H1 (cell line): ENCODE data around the gene GALNT15. TPM values are rescaled to one million over a fixed set of nuclear protein-coding genes. Genes with fewer than 3 reads are reported as not detected.

Source experiments
- CTCF ChIA-PET: fragments of 300-600 bp; sonication (Branson Sonifier 250); formaldehyde crosslinking; loops from one replicate; lab custom pipeline; 2021; ENCODE audit not compliant: partially characterized antibody; lab: Charles Lee
- POLR2A ChIA-PET: fragments of 300-600 bp; sonication (Branson Sonifier 250); formaldehyde crosslinking; loops from one replicate; lab custom pipeline; 2021; ENCODE audit warnings: inconsistent platforms; ENCODE audit not compliant: partially characterized antibody; lab: Charles Lee
- DNase-seq, 2 experiments: peaks; one replicate each; pipeline versions ENCODE4 v3.0.0 to v3.0.0-alpha.2; 2010 to 2022; ENCODE audit warnings: low spot score in 2 of 2, low read depth in 1 of 2, mixed read lengths in 1 of 2
- FAIRE-seq: peaks from 2 replicates; lab custom pipeline; 2011; peaks lifted over from hg19 to GRCh38; lab: Jason Lieb, UNC
- H2AFZ ChIP-seq: 2 replicates; pipeline ENCODE4 v1.8.1; 2012; ENCODE audit warnings: low read length, inconsistent platforms
- H2AK5ac ChIP-seq: 2 replicates; pipeline ENCODE4 v1.6.1; 2013; ENCODE audit warnings: low read depth, low read length
- H2BK120ac ChIP-seq: replicated peaks from 2 replicates; pipeline ENCODE3; 2013; ENCODE audit warnings: low read depth, low read length, inconsistent platforms
- H2BK12ac ChIP-seq: 2 replicates; pipeline ENCODE4 v1.6.1; 2013; ENCODE audit warnings: low read depth, low read length
- H2BK15ac ChIP-seq: 2 replicates; pipeline ENCODE4 v1.6.1; 2013; ENCODE audit warnings: low read length
- H2BK20ac ChIP-seq: 2 replicates; pipeline ENCODE4 v1.6.1; 2013; ENCODE audit warnings: low read length
- H2BK5ac ChIP-seq: 2 replicates; pipeline ENCODE4 v1.6.1; 2013; ENCODE audit warnings: low read depth, low read length
- H3K14ac ChIP-seq: 2 replicates; pipeline ENCODE4 v1.6.1; 2013; ENCODE audit warnings: inconsistent platforms; ENCODE audit not compliant: insufficient read length
- H3K18ac ChIP-seq: 2 replicates; pipeline ENCODE4 v1.6.1; 2013; ENCODE audit warnings: low read length; ENCODE audit errors: extremely low read depth
- H3K23ac ChIP-seq: 2 replicates; pipeline ENCODE4 v1.6.1; 2013; ENCODE audit warnings: inconsistent platforms; ENCODE audit not compliant: insufficient read length
- H3K23me2 ChIP-seq: 2 replicates; pipeline ENCODE4 v1.6.1; 2013; ENCODE audit warnings: low read depth, low read length
- H3K27ac ChIP-seq: 2 replicates; pipeline ENCODE4 v1.6.1; 2011; ENCODE audit warnings: low read depth, low read length, inconsistent platforms
- H3K27me3 ChIP-seq, 4 experiments: replicated peaks in 1 of 4; 1 replicate in 1 of 4; 2 replicates in 3 of 4; pipeline versions ENCODE4 v1.6.1 to v1.8.1; 2011 to 2013; ENCODE audit warnings: low read length in 3 of 4, mild to moderate bottlenecking in 3 of 4, inconsistent platforms in 2 of 4, mixed read lengths in 2 of 4, moderate library complexity in 1 of 4; ENCODE audit not compliant: control insufficient read depth in 3 of 4, insufficient read depth in 3 of 4; ENCODE audit errors: extremely low read depth in 1 of 4
- H3K36me3 ChIP-seq, 4 experiments: 2 replicates each; pipeline versions ENCODE4 v1.6.1 to v1.8.1; 2011 to 2013; ENCODE audit warnings: mild to moderate bottlenecking in 4 of 4, low read length in 3 of 4, moderate library complexity in 2 of 4, control low read depth in 1 of 4, inconsistent platforms in 1 of 4; ENCODE audit not compliant: insufficient read depth in 4 of 4, control insufficient read depth in 2 of 4
- H3K4ac ChIP-seq: replicated peaks from 2 replicates; pipeline ENCODE3; 2013; ENCODE audit warnings: low read length, low read depth, mixed read lengths, inconsistent platforms; ENCODE audit not compliant: insufficient read length
- H3K4me1 ChIP-seq, 4 experiments: replicated peaks in 1 of 4; 1 replicate in 1 of 4; 2 replicates in 3 of 4; pipeline versions ENCODE4 v1.6.1 to v1.8.1; 2011 to 2013; ENCODE audit warnings: low read length in 3 of 4, inconsistent platforms in 2 of 4, mixed read lengths in 1 of 4; ENCODE audit not compliant: insufficient read depth in 4 of 4, control insufficient read depth in 3 of 4
- H3K4me2 ChIP-seq, 2 experiments: 2 replicates each; pipeline versions ENCODE4 v1.6.1 to v1.8.1; 2011 to 2013; ENCODE audit warnings: low read depth in 2 of 2, low read length in 2 of 2, control low read depth in 1 of 2, inconsistent platforms in 1 of 2, mild to moderate bottlenecking in 1 of 2; ENCODE audit not compliant: insufficient read depth in 1 of 2
- H3K4me3 ChIP-seq, 4 experiments: fragments of 200-600, 300-600 bp in 1 of 4; sonication (generic), shearing (Covaris generic), sonication (Bioruptor Twin) in 1 of 4; 2 replicates each; pipeline versions ENCODE4 v1.5.1 to v1.8.1; 2011 to 2016; ENCODE audit warnings: low read length in 4 of 4, low read depth in 3 of 4, control low read depth in 2 of 4, inconsistent platforms in 2 of 4, mild to moderate bottlenecking in 2 of 4, mixed read lengths in 1 of 4, moderate library complexity in 1 of 4; ENCODE audit not compliant: insufficient read depth in 2 of 4; ENCODE audit errors: extremely low read depth in 1 of 4
- H3K56ac ChIP-seq: replicated peaks from 2 replicates; pipeline ENCODE3; 2013; ENCODE audit warnings: low read depth, mild to moderate bottlenecking, mixed read lengths, low read length, inconsistent platforms; ENCODE audit not compliant: insufficient read length
- H3K79me1 ChIP-seq: 2 replicates; pipeline ENCODE4 v1.6.1; 2013; ENCODE audit warnings: low read depth, low read length, control low read depth
- H3K79me2 ChIP-seq, 2 experiments: 2 replicates each; pipeline versions ENCODE4 v1.6.1 to v1.8.1; 2012 to 2013; ENCODE audit warnings: low read length in 2 of 2, mild to moderate bottlenecking in 2 of 2, inconsistent platforms in 1 of 2; ENCODE audit not compliant: insufficient read depth in 2 of 2, control insufficient read depth in 1 of 2
- H3K9ac ChIP-seq, 4 experiments: replicated peaks in 1 of 4; 1 replicate in 1 of 4; 2 replicates in 3 of 4; pipeline versions ENCODE4 v1.6.1 to v1.8.1; 2011 to 2013; ENCODE audit warnings: low read depth in 3 of 4, low read length in 3 of 4, control low read depth in 2 of 4, mild to moderate bottlenecking in 2 of 4, moderate library complexity in 2 of 4, inconsistent platforms in 1 of 4; ENCODE audit errors: extremely low read depth in 1 of 4
- H3K9me3 ChIP-seq, 2 experiments: 2 replicates each; pipeline versions ENCODE4 v1.6.1 to v1.8.1; 2012 to 2013; ENCODE audit warnings: mild to moderate bottlenecking in 2 of 2, moderate library complexity in 2 of 2, control low read depth in 1 of 2, inconsistent platforms in 1 of 2, low read depth in 1 of 2, low read length in 1 of 2, mixed read lengths in 1 of 2; ENCODE audit not compliant: insufficient read depth in 2 of 2
- H4K20me1 ChIP-seq, 2 experiments: replicated peaks in 1 of 2; 2 replicates each; pipeline versions ENCODE3 to v1.8.1; 2011 to 2013; ENCODE audit warnings: inconsistent platforms in 2 of 2, low read length in 2 of 2, mild to moderate bottlenecking in 1 of 2; ENCODE audit not compliant: insufficient read depth in 2 of 2, control insufficient read depth in 1 of 2
- H4K5ac ChIP-seq: 2 replicates; pipeline ENCODE4 v1.6.1; 2013; ENCODE audit warnings: low read length, low read depth, mixed read lengths, inconsistent platforms; ENCODE audit not compliant: insufficient read length
- H4K8ac ChIP-seq: 2 replicates; pipeline ENCODE4 v1.8.0; 2013; ENCODE audit warnings: mild to moderate bottlenecking, moderate library complexity, low read length, inconsistent platforms; ENCODE audit not compliant: insufficient read depth; ENCODE audit errors: extremely low read depth
- H4K91ac ChIP-seq: replicated peaks from 2 replicates; pipeline ENCODE3; 2013; ENCODE audit warnings: low read length, mixed read lengths, inconsistent platforms; ENCODE audit not compliant: insufficient read length
- CBX8 ChIP-seq: fragments of 300-800, 300-1000 bp; sonication (generic); IDR thresholded peaks from 2 replicates; pipeline ENCODE4 v1.7.1; 2016; ENCODE audit warnings: low read depth, low read length, borderline replicate concordance
- CTCF ChIP-seq, 3 experiments: IDR thresholded peaks; 1 replicate in 2 of 3; 2 replicates in 1 of 3; pipeline versions ENCODE4 v1.5.1 to v1.6.1; 2011; ENCODE audit warnings: low read length in 3 of 3, mild to moderate bottlenecking in 3 of 3, inconsistent platforms in 2 of 3, low read depth in 1 of 3, moderate library complexity in 1 of 3; ENCODE audit not compliant: insufficient read depth in 1 of 3; ENCODE audit errors: control extremely low read depth in 1 of 3
- MAFK ChIP-seq: IDR thresholded peaks from 2 replicates; pipeline ENCODE4 v1.6.1; 2012; ENCODE audit warnings: low read depth, mild to moderate bottlenecking, improper control_type of control experiment, low read length
- RBBP5 ChIP-seq: IDR thresholded peaks from 2 replicates; pipeline ENCODE4 v1.7.1; 2012; ENCODE audit warnings: low read depth, mild to moderate bottlenecking, inconsistent platforms, low read length, moderate library complexity, borderline replicate concordance
- WGBS, 2 experiments: shearing (Covaris generic) in 1 of 2; methylation state at CpG; one replicate each; pipeline versions ENCODE4 v1.1.6 to v1.1.7; 2013 to 2015; ENCODE audit warnings: low lambda C conversion rate in 2 of 2, mixed read lengths in 2 of 2, inconsistent platforms in 1 of 2, low coverage in 1 of 2, missing lambda C conversion rate in 1 of 2; ENCODE audit not compliant: insufficient replicate concordance in 2 of 2, insufficient coverage in 1 of 2, insufficient read length in 1 of 2; ENCODE audit errors: extremely low coverage in 1 of 2, missing lambda C conversion rate in 1 of 2; 5-methylcytosine and 5-hydroxymethylcytosine counted together
- polyA plus RNA-seq, 7 experiments: library from polyadenylated mRNA; depleted of rRNA in 3 of 7; stranded (reverse) in 5 of 7; unstranded in 2 of 7; fragments of >200 nt in 5 of 7; fragments of 200-250 nt in 2 of 7; gene quantifications; 1 replicate in 5 of 7; 2 replicates in 1 of 7; 4 replicates in 1 of 7; pipeline versions ENCODE4 v1.2.1 to v1.2.3, GENCODE V29; 2011 to 2013; ENCODE audit warnings: missing spikeins in 2 of 7, mixed read lengths in 2 of 7
- total RNA-seq: library from RNA; stranded (reverse); fragmentation: NEBNext Ultra II Directional; extraction: Animal tissue kit (Norgen Biotek cat#: 25700); gene quantifications from 2 replicates; pipeline ENCODE4 v1.2.1, GENCODE V29; 2021

Gene GALNT15
- total and polyA plus RNA-seq, 2 of the 8 experiments (the other 6 are each of a cell fraction or from before 2014, with no cell fraction given): 0.02 TPM; not detected in 1

DNA sequence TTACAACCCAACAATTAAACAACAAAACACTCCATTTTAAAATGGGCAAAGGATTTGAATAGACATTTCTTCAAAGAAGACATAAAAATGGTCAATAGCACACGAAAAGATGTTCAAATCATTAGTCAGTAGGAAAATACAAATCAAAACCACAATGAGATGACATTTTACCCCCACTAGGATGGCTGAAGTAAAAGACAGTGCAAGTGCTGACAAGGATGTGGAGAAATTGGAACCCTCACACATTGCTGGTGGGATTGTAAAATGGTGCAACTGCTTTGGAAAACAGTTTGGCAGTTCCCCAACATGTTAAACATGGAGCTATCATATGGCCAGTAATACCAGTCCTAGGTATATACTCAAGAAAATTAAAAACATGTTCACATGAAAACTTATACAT, 11.6 kb downstream of the GALNT15 start:
- Histone ChIP-seq H3K27ac (no peak overlapping the region), H3K23me2 (no peaks in the 10 kb centered on the region), H4K20me1 (no peaks in the 10 kb centered on the region), H3K18ac (no peak overlapping the region), H2BK5ac (no peak overlapping the region), H2AK5ac (no peak overlapping the region), H4K91ac (no peak overlapping the region), H3K14ac (no peak overlapping the region), H4K8ac (no peak overlapping the region), H2AFZ (no peak overlapping the region), H3K23ac (no peak overlapping the region), H3K79me2 (no peaks in the 10 kb centered on the region), H3K4me3 (no peak overlapping the region), H3K9ac (no peak overlapping the region), H3K4me2 (no peak overlapping the region), H2BK15ac (no peak overlapping the region), H3K4ac (no peak overlapping the region), H3K9me3 (no peaks in the 10 kb centered on the region), H3K4me1 (peaks cover 0 to 3% (median 0%) of the 10 kb centered on the region in 4 experiments; a peak in 1 of 7 replicates), H3K56ac (no peak overlapping the region), H3K79me1 (no peaks in the 10 kb centered on the region), H2BK12ac (no peak overlapping the region), H3K36me3 (no peaks in the 10 kb centered on the region), H3K27me3 (no peaks in the 10 kb centered on the region), H2BK20ac (no peak overlapping the region), H2BK120ac (no peak overlapping the region), H4K5ac (no peak overlapping the region)
- ChIA-PET POLR2A (no interaction called here), CTCF (interaction anchor here (0.7 to 4.2 kb wide), 5 partner anchors 56 to 374 kb away, joined by 3 to 18 read pairs (median 3); no protein-coding TSS in a partner anchor)
- no peak for FAIRE-seq
- WGBS, 2 experiments: 88% methylated on average over 1 of the region's 1 CpG; no CpG with 5 or more reads in 1 of the 2 experiments
- DNase-seq: no peak
- TF ChIP-seq CTCF (IDR thresholded peaks at IDR 0.05; ENCODE audit: control extremely low read depth in 1 of 3, insufficient read depth in 1 of 3, low read depth in 1 of 3, low read length in 3 of 3): no peak
- TF ChIP-seq CBX8: no peak
- no peak for TF ChIP-seq MAFK
- TF ChIP-seq RBBP5: no peak
